ENCODE data around the gene PALLD. TPM values are rescaled to one million over a fixed set of nuclear protein-coding genes. Genes with fewer than 3 reads are reported as not detected.

Gene PALLD
- total RNA-seq, 1 donor from 2014 or later: 179 TPM

GRCh38 chr4:168758351-168758876, 261.6 kb downstream of the PALLD start:
- DNase-seq (no peak), ATAC-seq (no peak)

GRCh38 chr4:168759321-168759720, 262.5 kb downstream of the PALLD start:
- H3K27ac ChIP-seq: no peak overlapping the region
- DNase-seq (no peak), ATAC-seq (no peak)
- H3K4me1 ChIP-seq: no peaks in the 10 kb centered on the region
- no peaks in the 10 kb centered on the region for H3K36me3 ChIP-seq
- H3K9me3 ChIP-seq: no peaks in the 10 kb centered on the region
- H3K4me3 ChIP-seq: no peak overlapping the region
- intact Hi-C loops (cut with DNase I): no loop called here
- TF ChIP-seq CTCF (IDR thresholded peaks at IDR 0.05): no peak
- no peaks in the 10 kb centered on the region for H3K27me3 ChIP-seq

More at GRCh38 chr4:168758351-168758876, 261.6 kb downstream of the PALLD start:
- no peaks in the 10 kb centered on the region for H3K36me3 ChIP-seq
- intact Hi-C loops (cut with DNase I): no loop called here
- no peak overlapping the region for H3K27ac ChIP-seq
- H3K4me3 ChIP-seq: no peak overlapping the region
- no peaks in the 10 kb centered on the region for H3K27me3 ChIP-seq
- H3K4me1 ChIP-seq: no peaks in the 10 kb centered on the region
- TF ChIP-seq CTCF (IDR thresholded peaks at IDR 0.05): no peak
- H3K9me3 ChIP-seq: no peaks in the 10 kb centered on the region

- ATAC-seq: peak; percentile 89
- Histone ChIP-seq H3K4me3 (no peak overlapping the region), H3K27me3 (no peaks in the 10 kb centered on the region), H3K9me3 (no peaks in the 10 kb centered on the region), H3K4me1 (no peaks in the 10 kb centered on the region), H3K27ac (no peak overlapping the region), H3K36me3 (no peaks in the 10 kb centered on the region)
- TF ChIP-seq CTCF (IDR thresholded peaks at IDR 0.05): no peak
- peak; percentile 65 for DNase-seq
- intact Hi-C loops (cut with DNase I): no loop called here
Measured at GRCh38 chr4:168759959-168760527, 263.2 kb downstream of the PALLD start.

GRCh38 chr4:168761066-168761465, 264.2 kb downstream of the PALLD start:
- TF ChIP-seq CTCF (IDR thresholded peaks at IDR 0.05): no peak
- no peaks in the 10 kb centered on the region for H3K36me3 ChIP-seq
- ATAC-seq (no peak), DNase-seq (no peak)
- no peaks in the 10 kb centered on the region for H3K27me3 ChIP-seq
- no peak overlapping the region for H3K27ac ChIP-seq
- no peaks in the 10 kb centered on the region for H3K9me3 ChIP-seq
- no peak overlapping the region for H3K4me3 ChIP-seq
- H3K4me1 ChIP-seq: peaks cover 6% of the 10 kb centered on the region
- intact Hi-C loops (cut with DNase I): no loop called here

- no peak overlapping the region for H3K4me3 ChIP-seq
- H3K4me1 ChIP-seq: peaks cover 8% of the 10 kb centered on the region
- no peaks in the 10 kb centered on the region for H3K27me3 ChIP-seq
- DNase-seq (no peak), ATAC-seq (no peak)
- no peaks in the 10 kb centered on the region for H3K36me3 ChIP-seq
- no peaks in the 10 kb centered on the region for H3K9me3 ChIP-seq
- intact Hi-C loops (cut with DNase I): no loop called here
- peak overlapping the region; percentile 20 for H3K27ac ChIP-seq
- no peak for TF ChIP-seq CTCF (IDR thresholded peaks at IDR 0.05)
Measured at GRCh38 chr4:168765322-168765721, 268.5 kb downstream of the PALLD start.

All from upper lobe of right lung (tissue), 1 donor.